Peyer's patch (tissue), 4 donors: ENCODE results near the gene EIF2AK3. TPM values are rescaled to one million over a fixed set of nuclear protein-coding genes. Genes with fewer than 3 reads are reported as not detected.

Experiments
- DNase-seq, 3 donors: peaks; one replicate each; pipeline ENCODE4 v3.0.0-alpha.2; 2017 to 2019
- H3K27ac ChIP-seq, 4 donors: fragments of 200-600 bp; sonication (generic); one replicate each; pipeline ENCODE4 v1.5.1; 2016 to 2019
- H3K27me3 ChIP-seq, 2 donors: fragments of 200-600 bp; sonication (generic); one replicate each; pipeline ENCODE4 v1.5.1; 2019
- H3K36me3 ChIP-seq, 3 donors: fragments of 200-600 bp; sonication (generic); one replicate each; pipeline ENCODE4 v1.5.1; 2016 to 2019
- H3K4me1 ChIP-seq, 4 donors: fragments of 200-600 bp; sonication (generic); one replicate each; pipeline ENCODE4 v1.5.1; 2016 to 2019
- H3K4me3 ChIP-seq, 4 donors: fragments of 200-600 bp; sonication (generic); 1 replicate in 3 of 4; 2 replicates in 1 of 4; pipeline ENCODE4 v1.5.1; 2016 to 2019; ENCODE audit warnings: mild to moderate bottlenecking in 1 of 4
- H3K9me3 ChIP-seq, 4 donors: fragments of 200-600 bp; sonication (generic); one replicate each; pipeline ENCODE4 v1.5.1; 2016 to 2019; ENCODE audit warnings: mild to moderate bottlenecking in 1 of 4
- POLR2A ChIP-seq, 2 donors: fragments of 450-650 bp; IDR thresholded peaks; one replicate each; pipeline ENCODE4 v1.5.1; 2017; ENCODE audit warnings: antibody characterized with exemption in 2 of 2, mild to moderate bottlenecking in 2 of 2, moderate library complexity in 2 of 2
- total RNA-seq, 4 donors: library from RNA; depleted of rRNA; stranded (reverse); fragments of >200 nt; gene quantifications; one replicate each; pipeline ENCODE4 v1.1.0, GENCODE V29; 2016
- TF ChIP-seq, protein P1 (sequence below), 6 experiments: fragments of 450-650 bp in 4 of 6; fragments of 200-600 bp in 2 of 6; sonication (generic) in 1 of 6; IDR thresholded peaks; one replicate each; pipeline ENCODE4 v1.5.1; 2017 to 2019; ENCODE audit warnings: antibody characterized with exemption in 6 of 6, mild to moderate bottlenecking in 3 of 6, moderate library complexity in 1 of 6

Gene EIF2AK3
- total RNA-seq, 4 donors from 2014 or later, result 17.1 to 93.3 (median 18.6) TPM

DNA sequence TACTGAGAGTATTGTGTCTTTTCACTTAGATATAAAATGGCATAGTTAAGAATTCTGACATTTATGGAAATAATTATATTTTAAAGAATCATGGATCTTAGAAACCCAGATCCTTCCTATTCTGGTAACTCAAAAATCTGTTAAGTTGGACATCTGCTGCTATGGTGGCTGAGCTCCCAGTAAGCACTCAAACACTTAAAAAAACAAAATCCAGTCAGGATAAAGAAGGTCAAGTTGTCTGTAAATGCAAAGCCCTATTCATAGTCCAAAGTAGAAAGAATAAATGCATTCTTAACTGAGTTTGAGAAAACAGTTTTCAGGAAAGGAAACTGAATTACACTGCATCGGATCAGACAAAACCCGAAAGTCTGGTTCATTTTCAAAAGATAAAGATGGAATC is 35.6 kb downstream of the EIF2AK3 start:
- Histone ChIP-seq H3K9me3 (no peaks in the 10 kb centered on the region), H3K4me3 (no peak overlapping the region), H3K36me3 (peaks cover 0 to 55% (median 0%) of the 10 kb centered on the region in 3 donors), H3K4me1 (no peaks in the 10 kb centered on the region), H3K27me3 (no peaks in the 10 kb centered on the region), H3K27ac (no peak overlapping the region)
- TF ChIP-seq POLR2A (IDR thresholded peaks at IDR 0.05), result no peak
- TF ChIP-seq, protein P1, sequence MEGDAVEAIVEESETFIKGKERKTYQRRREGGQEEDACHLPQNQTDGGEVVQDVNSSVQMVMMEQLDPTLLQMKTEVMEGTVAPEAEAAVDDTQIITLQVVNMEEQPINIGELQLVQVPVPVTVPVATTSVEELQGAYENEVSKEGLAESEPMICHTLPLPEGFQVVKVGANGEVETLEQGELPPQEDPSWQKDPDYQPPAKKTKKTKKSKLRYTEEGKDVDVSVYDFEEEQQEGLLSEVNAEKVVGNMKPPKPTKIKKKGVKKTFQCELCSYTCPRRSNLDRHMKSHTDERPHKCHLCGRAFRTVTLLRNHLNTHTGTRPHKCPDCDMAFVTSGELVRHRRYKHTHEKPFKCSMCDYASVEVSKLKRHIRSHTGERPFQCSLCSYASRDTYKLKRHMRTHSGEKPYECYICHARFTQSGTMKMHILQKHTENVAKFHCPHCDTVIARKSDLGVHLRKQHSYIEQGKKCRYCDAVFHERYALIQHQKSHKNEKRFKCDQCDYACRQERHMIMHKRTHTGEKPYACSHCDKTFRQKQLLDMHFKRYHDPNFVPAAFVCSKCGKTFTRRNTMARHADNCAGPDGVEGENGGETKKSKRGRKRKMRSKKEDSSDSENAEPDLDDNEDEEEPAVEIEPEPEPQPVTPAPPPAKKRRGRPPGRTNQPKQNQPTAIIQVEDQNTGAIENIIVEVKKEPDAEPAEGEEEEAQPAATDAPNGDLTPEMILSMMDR (IDR thresholded peaks at IDR 0.05), result no peak
- DNase-seq, result no peak

DNA sequence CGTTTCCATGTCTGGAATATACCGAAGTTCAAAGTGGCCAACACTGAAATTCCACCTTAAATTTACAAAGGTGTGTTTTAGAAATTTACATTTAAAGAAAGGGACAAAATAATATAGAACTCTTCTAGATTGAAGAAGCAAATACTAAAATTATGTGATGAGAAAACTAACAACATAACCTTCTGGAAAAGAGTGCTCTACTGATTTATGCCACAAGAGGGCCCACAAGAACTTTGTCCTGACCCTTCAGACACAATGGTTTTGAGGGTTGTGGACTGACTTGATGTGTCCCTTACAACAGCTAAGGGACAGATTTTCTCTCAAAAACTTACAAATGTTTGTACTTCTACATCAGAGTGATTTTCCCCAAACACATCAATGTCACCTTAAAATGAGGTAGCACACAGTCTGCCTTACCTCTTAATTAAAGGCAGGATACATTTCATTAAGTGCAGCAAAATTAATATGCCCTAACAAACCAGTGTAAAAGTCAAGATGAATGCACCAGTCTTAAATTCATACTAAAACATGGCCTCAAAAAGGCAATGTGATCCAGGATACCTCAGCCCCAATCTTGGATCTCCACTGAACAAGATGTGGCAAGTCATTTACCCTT is 36.2 kb downstream of the EIF2AK3 start:
- no peaks in the 10 kb centered on the region for H3K4me1 ChIP-seq
- no peaks in the 10 kb centered on the region for H3K9me3 ChIP-seq
- no peak overlapping the region for H3K4me3 ChIP-seq
- TF ChIP-seq, protein P1 (IDR thresholded peaks at IDR 0.05), result peak; percentile 56 to 86 (median 78)
- TF ChIP-seq POLR2A (IDR thresholded peaks at IDR 0.05), result no peak
- peaks cover 0 to 55% (median 0%) of the 10 kb centered on the region in 3 donors for H3K36me3 ChIP-seq
- H3K27ac ChIP-seq, result no peak overlapping the region
- H3K27me3 ChIP-seq, result no peaks in the 10 kb centered on the region
- peak in 2 of 3 donors; percentile 30 to 69 for DNase-seq

DNA sequence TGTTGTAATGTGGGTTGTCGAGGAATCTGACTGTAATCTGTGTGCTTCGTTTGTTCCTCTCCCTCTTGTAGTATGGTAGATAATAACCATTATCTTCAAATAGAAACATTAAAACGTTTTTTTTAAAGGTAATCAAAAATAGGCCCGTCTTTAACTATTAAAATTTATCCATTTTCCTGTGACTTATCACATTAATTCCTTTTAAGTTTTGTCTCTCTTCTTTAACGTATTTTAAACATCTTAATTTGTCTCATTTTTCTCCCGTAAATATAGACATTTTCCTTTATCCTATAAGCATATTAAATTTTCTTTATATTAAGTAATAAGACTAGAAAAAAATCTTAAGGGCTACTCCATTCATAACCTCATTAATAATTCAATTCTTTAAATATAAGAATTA is 41.3 kb downstream of the EIF2AK3 start:
- H3K36me3 ChIP-seq, result peaks cover 0 to 76% (median 0%) of the 10 kb centered on the region in 3 donors
- H3K4me1 ChIP-seq, result no peaks in the 10 kb centered on the region
- H3K27me3 ChIP-seq, result no peaks in the 10 kb centered on the region
- H3K9me3 ChIP-seq, result no peaks in the 10 kb centered on the region
- DNase-seq, result no peak
- TF ChIP-seq POLR2A (IDR thresholded peaks at IDR 0.05), result no peak
- TF ChIP-seq, protein P1 (IDR thresholded peaks at IDR 0.05), result no peak
- no peak overlapping the region for H3K4me3 ChIP-seq
- H3K27ac ChIP-seq, result no peak overlapping the region

DNA sequence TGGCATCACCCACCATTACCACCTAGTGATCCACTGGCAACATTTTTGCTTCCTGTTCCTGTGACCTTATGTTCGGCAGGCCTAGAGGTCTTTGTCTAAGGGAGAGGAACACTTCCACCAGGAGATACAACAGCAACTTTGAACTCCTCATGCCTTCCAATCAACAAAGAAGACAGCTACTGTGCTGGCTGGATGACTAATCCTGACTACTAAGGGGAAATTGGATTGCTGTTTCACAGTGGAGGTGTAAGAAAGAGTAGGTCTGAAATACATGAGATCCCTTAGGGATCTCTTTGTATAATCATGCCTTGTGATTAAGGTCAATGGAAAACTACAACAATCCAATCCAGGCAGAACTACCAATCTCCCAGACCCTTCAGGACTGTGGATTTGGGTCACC is 45.2 kb downstream of the EIF2AK3 start:
- Histone ChIP-seq H3K27me3 (no peaks in the 10 kb centered on the region), H3K36me3 (peaks cover 0 to 72% (median 0%) of the 10 kb centered on the region in 3 donors)
- DNase-seq, result no peak

DNA sequence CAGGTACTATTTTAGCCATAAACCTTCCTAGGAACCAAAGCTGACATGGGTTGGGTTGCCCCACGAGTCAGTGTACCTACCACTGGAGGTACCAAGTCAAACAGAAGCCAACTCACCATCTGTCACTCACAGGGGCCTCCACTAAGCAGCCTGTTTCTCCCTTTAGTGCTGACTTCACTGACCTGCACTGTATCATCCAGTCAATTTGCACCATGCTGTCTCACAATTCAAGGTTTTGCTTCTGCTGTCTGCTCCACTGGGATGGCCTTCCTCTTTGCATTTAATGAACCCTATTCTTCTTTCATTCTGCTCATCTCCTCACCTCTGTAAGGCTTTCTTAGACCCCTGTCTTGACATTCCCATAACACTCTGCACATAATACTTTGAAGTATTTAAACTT is 47.2 kb downstream of the EIF2AK3 start:
- peaks cover 0 to 82% (median 0%) of the 10 kb centered on the region in 3 donors for H3K36me3 ChIP-seq
- no peaks in the 10 kb centered on the region for H3K9me3 ChIP-seq
- no peak for DNase-seq
- no peak overlapping the region for H3K27ac ChIP-seq
- H3K27me3 ChIP-seq, result no peaks in the 10 kb centered on the region
- no peak overlapping the region for H3K4me3 ChIP-seq
- no peaks in the 10 kb centered on the region for H3K4me1 ChIP-seq
- TF ChIP-seq, protein P1 (IDR thresholded peaks at IDR 0.05), result no peak
- TF ChIP-seq POLR2A (IDR thresholded peaks at IDR 0.05), result no peak

More for the DNA sequence above, 45.2 kb downstream of the EIF2AK3 start:
- no peak overlapping the region for H3K4me3 ChIP-seq
- no peaks in the 10 kb centered on the region for H3K4me1 ChIP-seq
- H3K9me3 ChIP-seq, result no peaks in the 10 kb centered on the region
- no peak overlapping the region for H3K27ac ChIP-seq
- TF ChIP-seq, protein P1 (IDR thresholded peaks at IDR 0.05), result no peak
- TF ChIP-seq POLR2A (IDR thresholded peaks at IDR 0.05), result no peak
